ENCODE results near the gene HRH3.

HRH3 gene

DNA sequence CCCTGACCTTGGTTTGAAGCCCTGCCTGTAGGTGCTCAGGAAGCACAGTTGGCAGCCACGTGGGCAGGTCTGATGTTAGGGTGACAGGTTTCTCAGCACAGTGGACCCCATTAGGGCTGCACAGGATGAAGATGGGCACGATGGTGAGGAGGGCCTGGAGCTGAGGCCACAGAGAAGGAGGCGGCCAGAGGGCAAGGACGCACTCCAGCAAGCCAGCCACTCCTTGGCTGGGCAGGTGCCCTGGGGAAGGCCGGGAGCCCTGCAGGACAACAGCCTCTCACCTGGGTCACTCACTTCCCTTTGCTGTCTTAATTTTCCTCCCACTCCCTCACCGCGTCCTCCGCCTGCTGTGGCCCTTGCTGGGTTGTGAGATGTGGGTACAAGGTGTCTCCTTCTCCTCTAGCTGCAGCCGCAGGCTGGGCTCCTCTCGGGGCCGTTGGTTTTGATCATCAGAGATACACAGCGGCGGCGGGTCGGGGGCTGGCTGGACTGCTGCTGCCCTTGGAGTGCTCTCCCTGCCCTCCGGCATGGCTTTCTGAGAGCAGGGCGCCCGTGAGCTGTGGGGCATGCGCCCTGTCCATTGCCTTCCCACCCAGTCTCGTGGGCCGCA is 23.9 kb upstream of the HRH3 start:
- no peak for DNase-seq

- no peak for DNase-seq
These were observed 23.0 kb upstream of the HRH3 start for GRCh38 chr20:62243106-62243505.

DNA sequence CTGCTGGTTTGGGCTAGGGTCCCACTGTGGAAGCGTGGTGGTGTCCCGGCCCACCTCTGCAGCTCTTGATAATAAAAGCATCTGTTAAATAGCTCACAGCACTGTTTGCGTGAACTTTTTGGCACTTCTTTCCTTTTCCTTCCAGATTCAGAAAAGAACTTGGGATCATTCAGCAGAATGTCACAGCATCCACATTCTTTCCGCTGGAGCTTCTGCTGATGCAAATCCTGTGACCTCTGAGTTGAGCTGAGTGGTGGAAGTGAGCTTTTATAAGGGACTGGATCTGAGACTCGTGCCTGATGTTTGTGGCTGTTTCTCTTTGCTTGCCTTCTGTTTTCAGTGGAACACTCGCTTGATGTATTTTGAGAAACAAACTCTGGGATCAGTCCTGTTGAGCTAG is 22.1 kb upstream of the HRH3 start:
- no peak for DNase-seq

GRCh38 chr20:62241506-62241905 is 21.4 kb upstream of the HRH3 start:
- no peak for DNase-seq

DNA sequence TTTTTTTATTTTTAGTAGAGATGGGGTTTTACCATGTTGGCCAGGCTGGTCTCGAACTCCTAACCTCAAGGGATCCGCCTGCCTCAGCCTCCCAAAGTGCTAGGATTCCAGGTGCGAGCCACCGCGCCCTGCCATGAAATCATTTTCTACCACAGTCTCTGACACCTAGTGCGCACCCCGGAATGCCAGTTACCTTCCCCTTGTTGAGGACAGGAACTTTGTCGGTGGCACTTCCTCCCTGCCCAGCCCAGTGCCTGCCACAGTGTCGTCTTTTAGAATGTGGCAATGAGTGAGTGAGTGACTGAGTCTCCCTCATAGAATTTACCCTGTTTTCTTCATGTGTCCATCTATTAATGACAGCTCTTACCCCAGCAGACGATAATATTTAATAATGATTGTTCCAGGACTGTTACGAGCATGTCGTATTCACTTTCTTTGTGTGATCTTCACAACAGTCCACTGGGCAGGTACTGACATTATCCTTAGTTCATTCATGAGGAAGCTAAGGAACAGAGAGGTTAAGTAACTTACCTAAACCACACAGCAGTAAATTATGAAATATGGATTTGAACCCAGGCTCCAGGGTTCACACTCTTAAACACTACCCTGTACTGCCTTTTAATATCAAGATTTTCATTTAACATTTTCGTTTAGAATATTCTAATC is 20.1 kb upstream of the HRH3 start:
- DNase-seq = no peak

GRCh38 chr20:62239278-62239879 is 19.3 kb upstream of the HRH3 start:
- DNase-seq = no peak

DNA sequence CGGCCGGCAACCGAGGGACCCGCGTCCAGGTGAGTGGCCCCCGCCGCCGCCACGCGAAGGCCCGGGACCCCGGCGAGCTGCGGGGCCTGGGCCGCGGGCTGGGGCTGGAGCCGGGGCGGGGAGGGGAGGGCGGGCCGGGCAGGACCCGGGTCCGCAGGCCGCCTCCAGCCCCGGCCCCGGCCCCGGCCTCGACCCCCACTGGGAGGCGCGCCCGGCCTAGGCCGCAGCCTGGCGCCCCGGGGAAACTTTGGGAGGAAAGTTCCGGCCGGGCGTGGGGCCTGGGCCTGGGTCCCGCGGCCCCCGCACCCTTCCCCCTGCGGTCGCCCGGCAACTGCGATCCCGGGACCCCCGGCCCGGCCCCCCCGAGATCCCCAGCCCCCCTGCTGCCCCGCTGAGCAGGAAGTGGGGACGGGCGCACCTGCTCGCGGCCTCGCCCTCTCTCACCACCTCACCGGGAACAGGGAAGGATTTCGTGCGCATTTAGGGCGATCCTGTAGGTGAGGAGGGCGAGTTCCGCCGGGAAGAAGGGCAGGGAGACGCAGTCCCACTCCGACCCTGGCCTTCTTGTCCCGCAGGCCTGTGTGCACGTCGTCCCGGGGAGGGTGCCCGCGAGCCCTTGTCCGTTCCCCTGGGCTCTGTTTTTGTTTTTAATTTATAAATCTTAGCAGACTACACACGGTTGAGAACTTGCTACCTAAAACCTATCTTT is 18.6 kb upstream of the HRH3 start:
- DNase-seq = peak; percentile 24

DNA sequence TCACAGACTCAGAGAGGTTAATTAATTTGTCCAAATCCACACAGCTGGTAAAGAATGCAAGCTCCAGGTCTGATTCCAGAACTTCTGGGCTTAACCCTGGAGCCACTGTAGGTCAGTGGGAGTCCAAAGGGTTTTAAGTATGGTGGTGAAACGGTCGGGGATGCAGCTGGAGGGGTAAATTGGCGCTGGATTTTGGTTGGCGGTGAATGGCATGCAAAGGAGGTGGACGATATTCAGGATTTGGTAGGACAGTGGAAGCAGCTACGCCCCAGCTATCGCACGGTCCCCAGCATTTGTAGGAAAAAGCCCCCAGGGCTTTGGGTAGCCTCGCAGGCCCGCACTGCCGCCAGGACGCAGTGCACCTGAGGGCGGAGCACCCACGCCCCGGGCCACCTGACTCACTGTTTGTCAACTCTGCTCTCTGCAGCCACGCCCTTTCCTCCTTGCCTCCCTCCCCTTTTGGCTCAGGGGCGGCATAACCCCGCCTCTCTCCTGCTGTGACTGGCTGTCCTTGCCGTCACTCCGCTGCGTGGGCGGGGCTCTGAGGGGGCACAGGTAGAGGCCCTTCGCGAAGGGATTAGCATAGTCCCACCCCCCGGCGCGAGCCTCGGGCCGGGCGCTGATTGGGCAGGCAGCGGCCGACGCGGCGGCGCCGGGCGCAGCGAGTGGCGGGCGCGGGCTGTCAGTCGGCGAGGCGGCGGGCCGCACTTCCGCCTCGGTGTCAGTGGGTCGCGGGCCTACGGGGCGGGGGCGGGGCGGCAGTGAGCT is 17.9 kb upstream of the HRH3 start, which contains the start of gene OSBPL2:
Gene OSBPL2, plus strand, starts transcription at position 721 of the 768 bp plus-strand sequence. CDS start 17,664 bp downstream, outside the sequence.
- DNase-seq = peak; percentile 99

DNA sequence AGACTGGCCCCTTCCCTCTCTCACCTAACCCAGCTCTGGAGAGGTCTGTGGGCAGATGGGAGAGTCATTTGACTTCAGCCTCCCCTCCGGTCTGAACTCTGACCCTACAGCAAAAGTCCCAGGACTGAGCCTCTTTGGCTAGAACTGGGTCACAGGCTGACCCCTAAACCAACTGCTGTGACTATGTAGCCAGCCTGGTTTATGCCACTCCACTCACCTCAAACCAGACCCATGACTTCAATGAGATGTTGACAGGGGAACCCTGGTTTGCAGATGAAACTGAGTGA is 17.4 kb upstream of the HRH3 start:
- no peak for DNase-seq

DNA sequence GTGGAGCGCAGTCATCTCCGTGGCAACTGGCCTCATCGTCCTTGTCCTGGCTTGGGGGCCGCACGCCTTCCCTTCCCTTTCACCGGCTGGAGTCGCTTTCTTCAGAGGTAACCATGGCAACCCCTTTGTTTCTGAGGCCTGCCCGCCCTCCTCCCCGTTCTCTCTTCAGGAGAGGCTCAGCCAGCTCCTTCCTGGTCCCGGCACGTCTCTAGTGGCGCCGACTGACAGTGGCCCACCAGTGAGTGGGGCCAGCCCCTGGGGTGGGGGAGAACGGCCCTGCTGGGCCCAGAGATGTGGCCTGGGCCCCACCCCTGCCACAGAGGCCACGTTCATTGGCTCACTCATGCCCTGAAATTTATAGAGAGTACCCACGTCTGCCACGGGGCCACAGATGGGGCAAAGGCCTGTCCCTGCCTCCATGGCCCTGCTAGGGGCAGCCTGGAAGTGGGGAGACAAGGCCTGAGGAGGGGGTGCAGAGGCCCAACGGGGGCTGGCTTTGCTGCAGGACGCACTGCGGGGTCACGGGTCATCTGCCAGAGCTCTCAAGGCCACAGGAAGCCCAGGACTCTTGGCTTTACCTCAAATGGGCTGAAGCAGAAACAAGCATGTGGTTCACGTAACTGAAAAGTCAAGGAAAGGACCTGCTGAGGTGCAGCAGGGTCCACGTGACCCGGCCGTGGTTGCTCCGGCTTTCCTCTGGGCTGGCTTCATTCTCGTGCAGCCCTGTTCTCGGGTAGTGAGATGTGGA is 16.9 kb upstream of the HRH3 start:
- no peak for DNase-seq

DNA sequence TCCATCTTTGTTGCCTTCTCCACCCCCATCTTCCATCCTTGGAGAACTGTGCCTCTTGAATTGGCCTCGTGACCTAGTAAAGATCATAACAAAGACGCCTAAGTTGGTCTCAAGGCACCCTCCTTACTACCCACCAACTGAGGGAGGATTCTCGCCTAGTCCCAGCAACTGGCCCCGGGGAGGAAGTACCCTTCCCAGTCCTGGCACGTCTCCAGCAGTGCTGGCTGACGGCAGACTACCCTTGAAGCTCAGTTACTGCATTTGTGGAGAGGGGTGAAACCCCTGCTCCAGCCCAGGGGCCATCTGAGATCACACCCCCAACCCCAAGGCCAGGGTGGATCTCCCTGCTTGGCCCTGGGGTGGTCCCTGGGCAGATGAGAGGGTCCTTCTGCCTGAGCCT is 16.1 kb upstream of the HRH3 start:
- DNase-seq = no peak

GRCh38 chr20:62235777-62236157 is 15.7 kb upstream of the HRH3 start:
- DNase-seq = no peak

GRCh38 chr20:62235001-62235776 is 15.1 kb upstream of the HRH3 start:
- no peak for DNase-seq

DNA sequence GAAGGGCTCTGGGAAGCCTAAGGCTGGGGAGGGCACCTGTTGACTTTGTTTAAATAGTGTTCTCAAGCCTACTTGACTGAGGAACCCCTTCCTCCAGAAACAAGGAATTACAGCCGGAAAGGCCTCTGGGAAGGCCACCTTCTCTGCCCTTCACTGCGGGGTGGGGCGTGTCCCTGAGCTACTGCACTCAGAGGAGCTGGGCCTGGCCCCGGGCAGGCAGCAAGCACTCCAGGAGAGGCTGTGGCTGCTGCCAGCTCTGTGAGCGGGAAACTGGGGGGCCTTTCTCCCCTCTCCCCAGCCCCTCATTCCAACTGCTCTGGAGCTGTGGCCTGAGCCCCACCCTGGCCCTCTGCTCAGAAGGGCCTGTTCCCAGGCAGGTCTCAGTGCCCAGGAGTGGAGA is 14.3 kb upstream of the HRH3 start:
- no peak for DNase-seq

DNA sequence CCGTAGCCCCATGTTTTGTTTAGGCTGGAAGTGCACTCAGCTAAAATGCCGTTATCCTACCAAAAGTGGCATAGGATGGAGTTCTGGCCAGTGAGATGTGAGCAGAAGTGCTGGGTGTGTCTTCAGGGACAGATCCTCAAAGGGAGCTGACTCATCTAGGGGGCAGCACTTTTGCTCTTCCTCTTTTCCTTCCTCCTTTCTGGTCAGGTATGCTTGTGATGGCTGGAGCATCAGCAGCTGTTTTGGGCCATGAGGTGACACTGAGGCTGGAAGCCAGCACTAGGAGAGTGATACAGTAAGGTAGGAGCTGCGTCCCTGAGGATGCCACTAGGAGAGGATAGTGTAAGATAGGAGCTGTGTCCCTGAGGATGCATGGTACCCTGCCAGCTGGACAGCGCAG is 13.6 kb upstream of the HRH3 start:
- DNase-seq = no peak

DNA sequence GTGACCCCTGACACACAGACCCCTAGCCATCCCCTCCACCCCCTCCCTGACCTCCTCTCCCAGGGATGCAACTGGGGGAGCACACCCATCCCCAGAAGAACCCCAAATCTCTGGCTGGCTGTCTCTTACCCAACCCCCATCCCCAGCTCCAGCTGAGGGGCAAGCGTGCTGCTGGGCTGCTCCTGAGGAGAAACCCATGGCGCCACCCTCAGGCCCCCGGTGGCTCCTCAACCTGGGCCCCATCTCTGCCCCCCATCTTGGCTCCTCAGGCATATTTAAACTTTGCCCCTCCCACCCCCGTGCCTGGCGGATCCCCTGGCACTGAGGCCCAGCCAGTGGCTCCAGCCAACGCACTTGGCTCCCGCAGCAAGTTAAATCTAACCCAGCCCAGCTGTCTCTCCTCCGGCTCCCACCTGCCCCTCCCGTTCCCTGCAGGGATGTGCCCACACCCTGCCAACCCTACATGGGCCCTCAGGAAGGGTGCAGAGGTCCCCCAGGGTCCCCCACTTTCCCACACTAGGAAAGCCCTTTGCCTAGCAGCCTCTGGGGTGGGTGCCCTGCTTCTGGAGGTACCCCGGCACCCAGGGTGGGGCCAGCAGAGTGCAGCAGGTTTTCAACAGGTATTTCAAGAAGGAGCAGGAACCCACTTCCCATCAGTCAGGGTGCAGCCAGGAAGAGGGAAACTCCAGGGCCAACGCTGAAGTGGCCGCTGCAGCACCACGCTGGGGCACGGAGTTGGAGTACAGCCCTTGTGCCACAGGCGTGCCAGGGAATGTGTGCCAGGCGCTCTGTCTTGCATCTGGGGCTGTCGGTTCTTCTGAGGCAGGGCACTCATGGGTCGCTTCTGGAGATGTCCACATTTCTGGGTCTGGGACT is 12.9 kb upstream of the HRH3 start:
- no peak for DNase-seq

- DNase-seq = no peak
These were observed 12.1 kb upstream of the HRH3 start for GRCh38 chr20:62232194-62232593.

- DNase-seq = no peak
These were observed 11.2 kb upstream of the HRH3 start for GRCh38 chr20:62231292-62231691.

- DNase-seq = no peak
These were observed 10.6 kb upstream of the HRH3 start for GRCh38 chr20:62230696-62231095.

DNA sequence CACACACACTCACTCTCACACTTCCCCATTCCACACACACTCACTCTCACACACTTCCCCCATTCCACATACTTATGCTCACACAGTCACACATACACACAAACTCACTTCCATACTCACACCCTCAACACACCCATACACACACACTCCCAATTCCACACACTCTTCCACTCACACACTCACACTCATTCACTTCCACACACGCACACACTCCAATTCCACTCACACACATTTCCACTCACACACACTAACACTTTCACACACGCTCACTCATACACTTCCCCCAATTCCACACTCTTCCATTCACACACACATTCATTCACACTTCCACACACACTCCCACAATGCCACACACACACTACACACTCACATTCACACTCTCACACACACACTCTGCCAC is 10.2 kb upstream of the HRH3 start:
- no peak for DNase-seq

GRCh38 chr20:62229667-62230066 is 9.6 kb upstream of the HRH3 start:
- no peak for DNase-seq
